ENCODE measurements around the gene STT3B.
"Not testable (repeated sequence)": the region's sequence is repeated elsewhere in the genome, so short reads cannot be mapped to it uniquely, and the experiment has no call there.

STT3B gene

GRCh38 chr3:31581660-31582059, 48.9 kb downstream of the STT3B start:
- Histone ChIP-seq H3K9ac (ENCODE audit: low read depth in 1 of 2, low read length in 2 of 2) (no peak overlapping the region), H3K36me3 (ENCODE audit: control insufficient read depth in 2 of 2, insufficient read depth in 2 of 2, low read length in 2 of 2) (peaks cover 3 to 6% of the 10 kb centered on the region in 2 donors), H3K9me3 (ENCODE audit: control insufficient read depth in 2 of 2, low read length in 2 of 2) (no peaks in the 10 kb centered on the region), H3K4me3 (ENCODE audit: low read length in 2 of 2) (no peak overlapping the region), H3K4me1 (ENCODE audit: control insufficient read depth in 2 of 2, insufficient read depth in 2 of 2, low read length in 2 of 2) (no peaks in the 10 kb centered on the region), H3K27me3 (ENCODE audit: control insufficient read depth in 2 of 2, insufficient read depth in 2 of 2, low read length in 2 of 2) (no peaks in the 10 kb centered on the region), H3K27ac (ENCODE audit: low read depth in 2 of 2, low read length in 2 of 2) (no peak overlapping the region)

- H3K4me1 ChIP-seq (ENCODE audit: control insufficient read depth in 2 of 2, insufficient read depth in 2 of 2, low read length in 2 of 2), result no peaks in the 10 kb centered on the region
- no peak overlapping the region for H3K9ac ChIP-seq (ENCODE audit: low read depth in 1 of 2, low read length in 2 of 2)
- no peak overlapping the region for H3K4me3 ChIP-seq (ENCODE audit: low read length in 2 of 2)
- H3K27ac ChIP-seq (ENCODE audit: low read depth in 2 of 2, low read length in 2 of 2), result no peak overlapping the region
- H3K9me3 ChIP-seq (ENCODE audit: control insufficient read depth in 2 of 2, low read length in 2 of 2), result peaks cover 0 to 7% of the 10 kb centered on the region in 2 donors
- no peaks in the 10 kb centered on the region for H3K27me3 ChIP-seq (ENCODE audit: control insufficient read depth in 2 of 2, insufficient read depth in 2 of 2, low read length in 2 of 2)
- H3K36me3 ChIP-seq (ENCODE audit: control insufficient read depth in 2 of 2, insufficient read depth in 2 of 2, low read length in 2 of 2), result peaks cover 14 to 17% of the 10 kb centered on the region in 2 donors
Measured at GRCh38 chr3:31589228-31589627, 56.5 kb downstream of the STT3B start.

GRCh38 chr3:31590650-31591049, 57.9 kb downstream of the STT3B start:
- Histone ChIP-seq H3K27ac (ENCODE audit: low read depth in 2 of 2, low read length in 2 of 2) (no peak overlapping the region), H3K27me3 (ENCODE audit: control insufficient read depth in 2 of 2, insufficient read depth in 2 of 2, low read length in 2 of 2) (no peaks in the 10 kb centered on the region), H3K4me1 (ENCODE audit: control insufficient read depth in 2 of 2, insufficient read depth in 2 of 2, low read length in 2 of 2) (no peaks in the 10 kb centered on the region), H3K36me3 (ENCODE audit: control insufficient read depth in 2 of 2, insufficient read depth in 2 of 2, low read length in 2 of 2) (peaks cover 17 to 20% of the 10 kb centered on the region in 2 donors), H3K9me3 (ENCODE audit: control insufficient read depth in 2 of 2, low read length in 2 of 2) (peaks cover 0 to 7% of the 10 kb centered on the region in 2 donors), H3K9ac (ENCODE audit: low read depth in 1 of 2, low read length in 2 of 2) (no peak overlapping the region), H3K4me3 (ENCODE audit: low read length in 2 of 2) (no peak overlapping the region)

GRCh38 chr3:31592764-31593163, 60.0 kb downstream of the STT3B start:
- no peaks in the 10 kb centered on the region for H3K4me1 ChIP-seq (ENCODE audit: control insufficient read depth in 2 of 2, insufficient read depth in 2 of 2, low read length in 2 of 2)
- H3K27me3 ChIP-seq (ENCODE audit: control insufficient read depth in 2 of 2, insufficient read depth in 2 of 2, low read length in 2 of 2), result no peaks in the 10 kb centered on the region
- H3K36me3 ChIP-seq (ENCODE audit: control insufficient read depth in 2 of 2, insufficient read depth in 2 of 2, low read length in 2 of 2), result peaks cover 15 to 20% of the 10 kb centered on the region in 2 donors
- no peak overlapping the region for H3K27ac ChIP-seq (ENCODE audit: low read depth in 2 of 2, low read length in 2 of 2)
- H3K9ac ChIP-seq (ENCODE audit: low read depth in 1 of 2, low read length in 2 of 2), result no peak overlapping the region
- H3K4me3 ChIP-seq (ENCODE audit: low read length in 2 of 2), result no peak overlapping the region
- peaks cover 0 to 7% of the 10 kb centered on the region in 2 donors for H3K9me3 ChIP-seq (ENCODE audit: control insufficient read depth in 2 of 2, low read length in 2 of 2)

- H3K4me3 ChIP-seq (ENCODE audit: low read length in 2 of 2), result no peak overlapping the region
- no peaks in the 10 kb centered on the region for H3K27me3 ChIP-seq (ENCODE audit: control insufficient read depth in 2 of 2, insufficient read depth in 2 of 2, low read length in 2 of 2)
- peaks cover 0 to 16% of the 10 kb centered on the region in 2 donors for H3K36me3 ChIP-seq (ENCODE audit: control insufficient read depth in 2 of 2, insufficient read depth in 2 of 2, low read length in 2 of 2)
- H3K9ac ChIP-seq (ENCODE audit: low read depth in 1 of 2, low read length in 2 of 2), result no peak overlapping the region
- H3K9me3 ChIP-seq (ENCODE audit: control insufficient read depth in 2 of 2, low read length in 2 of 2), result no peaks in the 10 kb centered on the region
- no peaks in the 10 kb centered on the region for H3K4me1 ChIP-seq (ENCODE audit: control insufficient read depth in 2 of 2, insufficient read depth in 2 of 2, low read length in 2 of 2)
- no peak overlapping the region for H3K27ac ChIP-seq (ENCODE audit: low read depth in 2 of 2, low read length in 2 of 2)
Measured at GRCh38 chr3:31596176-31596575, 63.5 kb downstream of the STT3B start.

- Histone ChIP-seq H3K4me1 (ENCODE audit: control insufficient read depth in 2 of 2, insufficient read depth in 2 of 2, low read length in 2 of 2) (no peaks in the 10 kb centered on the region), H3K36me3 (ENCODE audit: control insufficient read depth in 2 of 2, insufficient read depth in 2 of 2, low read length in 2 of 2) (peaks cover 0 to 5% of the 10 kb centered on the region in 2 donors), H3K9me3 (ENCODE audit: control insufficient read depth in 2 of 2, low read length in 2 of 2) (no peaks in the 10 kb centered on the region), H3K4me3 (ENCODE audit: low read length in 2 of 2) (no peak overlapping the region), H3K9ac (ENCODE audit: low read depth in 1 of 2, low read length in 2 of 2) (no peak overlapping the region), H3K27me3 (ENCODE audit: control insufficient read depth in 2 of 2, insufficient read depth in 2 of 2, low read length in 2 of 2) (no peaks in the 10 kb centered on the region), H3K27ac (ENCODE audit: low read depth in 2 of 2, low read length in 2 of 2) (no peak overlapping the region)
Measured at GRCh38 chr3:31600431-31600830, 67.7 kb downstream of the STT3B start.

- H3K4me3 ChIP-seq (ENCODE audit: low read length in 2 of 2); H3K27ac ChIP-seq (ENCODE audit: low read depth in 2 of 2, low read length in 2 of 2); H3K4me1 ChIP-seq (ENCODE audit: control insufficient read depth in 2 of 2, insufficient read depth in 2 of 2, low read length in 2 of 2); H3K9ac ChIP-seq (ENCODE audit: low read depth in 1 of 2, low read length in 2 of 2); H3K27me3 ChIP-seq (ENCODE audit: control insufficient read depth in 2 of 2, insufficient read depth in 2 of 2, low read length in 2 of 2); H3K9me3 ChIP-seq (ENCODE audit: control insufficient read depth in 2 of 2, low read length in 2 of 2): not testable (repeated sequence)
- peaks cover 7 to 15% of the 10 kb centered on the region in 2 donors for H3K36me3 ChIP-seq (ENCODE audit: control insufficient read depth in 2 of 2, insufficient read depth in 2 of 2, low read length in 2 of 2)
Measured at GRCh38 chr3:31605333-31605732, 72.6 kb downstream of the STT3B start.

- Histone ChIP-seq H3K27ac (ENCODE audit: low read depth in 2 of 2, low read length in 2 of 2) (no peak overlapping the region), H3K4me3 (ENCODE audit: low read length in 2 of 2) (no peak overlapping the region), H3K27me3 (ENCODE audit: control insufficient read depth in 2 of 2, insufficient read depth in 2 of 2, low read length in 2 of 2) (no peaks in the 10 kb centered on the region), H3K4me1 (ENCODE audit: control insufficient read depth in 2 of 2, insufficient read depth in 2 of 2, low read length in 2 of 2) (no peaks in the 10 kb centered on the region), H3K9ac (ENCODE audit: low read depth in 1 of 2, low read length in 2 of 2) (no peak overlapping the region), H3K36me3 (ENCODE audit: control insufficient read depth in 2 of 2, insufficient read depth in 2 of 2, low read length in 2 of 2) (peaks cover 2 to 15% of the 10 kb centered on the region in 2 donors), H3K9me3 (ENCODE audit: control insufficient read depth in 2 of 2, low read length in 2 of 2) (peaks cover 0 to 8% of the 10 kb centered on the region in 2 donors)
Measured at GRCh38 chr3:31606453-31606852, 73.7 kb downstream of the STT3B start.

- Histone ChIP-seq H3K36me3 (ENCODE audit: control insufficient read depth in 2 of 2, insufficient read depth in 2 of 2, low read length in 2 of 2) (peaks cover 2 to 12% of the 10 kb centered on the region in 2 donors), H3K4me1 (ENCODE audit: control insufficient read depth in 2 of 2, insufficient read depth in 2 of 2, low read length in 2 of 2) (peaks cover 0 to 2% of the 10 kb centered on the region in 2 donors), H3K9ac (ENCODE audit: low read depth in 1 of 2, low read length in 2 of 2) (no peak overlapping the region), H3K27me3 (ENCODE audit: control insufficient read depth in 2 of 2, insufficient read depth in 2 of 2, low read length in 2 of 2) (no peaks in the 10 kb centered on the region), H3K27ac (ENCODE audit: low read depth in 2 of 2, low read length in 2 of 2) (no peak overlapping the region), H3K9me3 (ENCODE audit: control insufficient read depth in 2 of 2, low read length in 2 of 2) (peaks cover 0 to 8% of the 10 kb centered on the region in 2 donors), H3K4me3 (ENCODE audit: low read length in 2 of 2) (no peak overlapping the region)
Measured at GRCh38 chr3:31610700-31611275, 78.1 kb downstream of the STT3B start.

GRCh38 chr3:31613177-31613576, 80.5 kb downstream of the STT3B start:
- Histone ChIP-seq H3K9me3 (ENCODE audit: control insufficient read depth in 2 of 2, low read length in 2 of 2) (no peaks in the 10 kb centered on the region), H3K4me1 (ENCODE audit: control insufficient read depth in 2 of 2, insufficient read depth in 2 of 2, low read length in 2 of 2) (peaks cover 0 to 2% of the 10 kb centered on the region in 2 donors), H3K27ac (ENCODE audit: low read depth in 2 of 2, low read length in 2 of 2) (no peak overlapping the region), H3K27me3 (ENCODE audit: control insufficient read depth in 2 of 2, insufficient read depth in 2 of 2, low read length in 2 of 2) (no peaks in the 10 kb centered on the region), H3K36me3 (ENCODE audit: control insufficient read depth in 2 of 2, insufficient read depth in 2 of 2, low read length in 2 of 2) (no peaks in the 10 kb centered on the region), H3K4me3 (ENCODE audit: low read length in 2 of 2) (no peak overlapping the region), H3K9ac (ENCODE audit: low read depth in 1 of 2, low read length in 2 of 2) (no peak overlapping the region)

All from mucosa of rectum (tissue), 2 donors.